ENCODE measurements around the gene STARD8. TPM values are rescaled to one million over a fixed set of nuclear protein-coding genes. Genes with fewer than 3 reads are reported as not detected.

Gene STARD8
- total and polyA plus RNA-seq, 2 donors from 2014 or later: 12.7 to 23.4 TPM

DNA sequence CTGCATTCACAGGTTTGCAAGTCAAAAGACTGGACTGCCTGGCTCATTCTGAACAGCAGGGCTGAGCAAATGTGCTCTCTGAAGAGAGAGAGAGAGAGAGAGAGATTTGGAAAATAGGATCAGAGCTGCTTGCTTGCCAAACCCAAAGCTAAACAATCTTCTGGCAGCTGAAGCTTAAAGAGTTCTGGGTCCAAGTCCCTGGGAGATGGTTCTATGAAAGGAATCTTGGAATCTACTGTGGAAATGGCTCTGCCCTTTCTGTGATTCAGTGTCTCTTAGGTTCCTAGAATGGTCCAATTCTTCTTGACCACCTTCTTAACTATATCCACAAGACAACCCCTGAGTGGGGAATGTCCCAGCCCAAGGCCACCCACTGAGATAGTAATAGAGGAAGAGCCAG, 115.3 kb downstream of the STARD8 start:
- FAIRE-seq (no peak), DNase-seq (no peak)
- no peak overlapping the region for H3K9ac ChIP-seq (ENCODE audit: low read length in 3 of 3)
- H3K27ac ChIP-seq (ENCODE audit: low read depth in 2 of 2, low read length in 2 of 2): no peak overlapping the region
- intact Hi-C loops (cut with DNase I): no loop called here
- no peaks in the 10 kb centered on the region for H3K36me3 ChIP-seq (ENCODE audit: control insufficient read depth in 2 of 3, insufficient read depth in 3 of 3, low read length in 3 of 3)
- TF ChIP-seq, protein P1, sequence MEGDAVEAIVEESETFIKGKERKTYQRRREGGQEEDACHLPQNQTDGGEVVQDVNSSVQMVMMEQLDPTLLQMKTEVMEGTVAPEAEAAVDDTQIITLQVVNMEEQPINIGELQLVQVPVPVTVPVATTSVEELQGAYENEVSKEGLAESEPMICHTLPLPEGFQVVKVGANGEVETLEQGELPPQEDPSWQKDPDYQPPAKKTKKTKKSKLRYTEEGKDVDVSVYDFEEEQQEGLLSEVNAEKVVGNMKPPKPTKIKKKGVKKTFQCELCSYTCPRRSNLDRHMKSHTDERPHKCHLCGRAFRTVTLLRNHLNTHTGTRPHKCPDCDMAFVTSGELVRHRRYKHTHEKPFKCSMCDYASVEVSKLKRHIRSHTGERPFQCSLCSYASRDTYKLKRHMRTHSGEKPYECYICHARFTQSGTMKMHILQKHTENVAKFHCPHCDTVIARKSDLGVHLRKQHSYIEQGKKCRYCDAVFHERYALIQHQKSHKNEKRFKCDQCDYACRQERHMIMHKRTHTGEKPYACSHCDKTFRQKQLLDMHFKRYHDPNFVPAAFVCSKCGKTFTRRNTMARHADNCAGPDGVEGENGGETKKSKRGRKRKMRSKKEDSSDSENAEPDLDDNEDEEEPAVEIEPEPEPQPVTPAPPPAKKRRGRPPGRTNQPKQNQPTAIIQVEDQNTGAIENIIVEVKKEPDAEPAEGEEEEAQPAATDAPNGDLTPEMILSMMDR (IDR thresholded peaks at IDR 0.05; ENCODE audit: borderline replicate concordance, extremely low read depth, insufficient read depth): no peak
- H3K4me1 ChIP-seq (ENCODE audit: control insufficient read depth in 2 of 3, insufficient read depth in 2 of 3, low read depth in 1 of 3, low read length in 3 of 3): no peaks in the 10 kb centered on the region
- no peak overlapping the region for H3K4me3 ChIP-seq (ENCODE audit: low read length in 3 of 3)
- H3K27me3 ChIP-seq (ENCODE audit: control insufficient read depth, insufficient read depth, low read length): no peaks in the 10 kb centered on the region
- no peaks in the 10 kb centered on the region for H3K9me3 ChIP-seq (ENCODE audit: control insufficient read depth in 2 of 3, insufficient read depth in 1 of 3, low read length in 3 of 3)

DNA sequence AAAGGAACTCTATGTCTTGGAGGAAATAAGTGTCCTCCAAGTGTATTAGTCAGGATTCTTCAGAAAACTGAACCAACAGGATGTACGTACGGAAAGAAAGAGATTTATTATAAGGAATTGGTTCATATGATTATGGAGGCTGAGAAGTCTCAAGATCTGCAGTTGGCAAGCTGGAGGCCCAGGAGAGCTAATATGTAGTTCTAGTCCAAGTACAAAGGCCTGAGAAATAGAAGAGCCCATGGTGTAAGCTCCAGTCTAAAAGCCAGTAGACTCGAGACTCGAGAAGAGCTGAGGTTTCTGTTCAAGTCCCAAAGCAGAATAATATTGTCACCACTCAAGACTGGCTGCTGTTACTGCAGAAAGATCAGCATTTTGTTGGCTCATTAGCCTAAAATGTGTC, 116.0 kb downstream of the STARD8 start:
- no peak overlapping the region for H3K4me3 ChIP-seq (ENCODE audit: low read length in 3 of 3)
- no peaks in the 10 kb centered on the region for H3K27me3 ChIP-seq (ENCODE audit: control insufficient read depth, insufficient read depth, low read length)
- H3K36me3 ChIP-seq (ENCODE audit: control insufficient read depth in 2 of 3, insufficient read depth in 3 of 3, low read length in 3 of 3): no peaks in the 10 kb centered on the region
- no peak for FAIRE-seq
- TF ChIP-seq, protein P1 (IDR thresholded peaks at IDR 0.05; ENCODE audit: borderline replicate concordance, extremely low read depth, insufficient read depth): no peak
- no peak overlapping the region for H3K27ac ChIP-seq (ENCODE audit: low read depth in 2 of 2, low read length in 2 of 2)
- no peaks in the 10 kb centered on the region for H3K4me1 ChIP-seq (ENCODE audit: control insufficient read depth in 2 of 3, insufficient read depth in 2 of 3, low read depth in 1 of 3, low read length in 3 of 3)
- intact Hi-C loops (cut with DNase I): no loop called here
- no peak for DNase-seq
- no peaks in the 10 kb centered on the region for H3K9me3 ChIP-seq (ENCODE audit: control insufficient read depth in 2 of 3, insufficient read depth in 1 of 3, low read length in 3 of 3)
- H3K9ac ChIP-seq (ENCODE audit: low read length in 3 of 3): no peak overlapping the region

Other genes with a start within 250 kb of the STARD8 start
- 9.5 TPM for gene OPHN1, start 214.2 kb upstream of the STARD8 start, total RNA-seq
- gene OPHN1, start 214.2 kb upstream of the STARD8 start, polyA plus RNA-seq (ENCODE audit: insufficient read depth, low read depth, low replicate concordance): 1.9 TPM
- gene YIPF6, start 148.6 kb upstream of the STARD8 start, total RNA-seq: 41.6 TPM
- gene YIPF6, start 148.6 kb upstream of the STARD8 start, polyA plus RNA-seq (ENCODE audit: insufficient read depth, low read depth, low replicate concordance): 16.2 TPM
- gene EFNB1, start 181.4 kb downstream of the STARD8 start, total RNA-seq: 53.0 TPM
- gene EFNB1, start 181.4 kb downstream of the STARD8 start, polyA plus RNA-seq (ENCODE audit: insufficient read depth, low read depth, low replicate concordance): 50.6 TPM

Data from kidney (tissue), 14 donors.